Measurements from ENCODE around the gene DCBLD2. TPM values are rescaled to one million over a fixed set of nuclear protein-coding genes. Genes with fewer than 3 reads are reported as not detected.

DCBLD2 gene
- total and polyA plus RNA-seq, 2 donors (not counting 3 experiments of a cell fraction or from before 2014, with no cell fraction given) = 28.7 to 77.3 TPM

DNA sequence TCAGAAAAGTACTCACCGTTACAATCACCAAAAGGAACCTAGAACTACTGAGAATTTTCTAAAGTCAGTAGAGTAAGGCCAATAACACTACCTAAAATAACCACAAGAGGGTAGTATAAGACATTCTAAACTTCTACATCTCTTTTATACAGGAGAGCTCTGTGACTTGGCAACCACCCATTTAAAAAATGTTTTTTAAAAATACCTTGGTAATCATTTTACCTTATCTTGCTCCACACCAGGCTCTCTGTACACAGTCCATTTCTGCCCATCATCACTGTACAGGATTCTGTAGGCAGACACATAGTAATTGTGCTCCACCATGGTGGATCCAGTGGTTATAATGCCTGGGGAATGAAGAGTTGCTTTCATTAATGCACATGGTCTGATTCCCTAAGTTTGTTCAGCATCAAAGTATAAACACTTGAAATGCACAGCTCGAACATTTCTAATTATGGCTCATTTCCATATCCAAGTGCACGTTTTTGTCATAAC, 83.9 kb downstream of the DCBLD2 start:
- DNase-seq (ENCODE audit: low read depth, low spot score) (peak; percentile 66), FAIRE-seq (peak; percentile 60)
- Histone ChIP-seq H3K4me2 (ENCODE audit: insufficient read depth, low read length) (no peak overlapping the region), H3K27me3 (ENCODE audit: control insufficient read depth in 2 of 2, insufficient read depth in 2 of 2, low read length in 2 of 2) (no peaks in the 10 kb centered on the region), H3K9ac (replicated peaks; ENCODE audit: extremely low read depth, insufficient read depth, low read length) (no peak overlapping the region), H2AFZ (ENCODE audit: low read depth, low read length) (no peak overlapping the region), H3K36me3 (ENCODE audit: control insufficient read depth in 2 of 2, extremely low read depth in 1 of 2, insufficient read depth in 2 of 2, low read length in 2 of 2) (peaks cover 5 to 21% of the 10 kb centered on the region in 2 experiments), H3K9me3 (replicated peaks; ENCODE audit: control insufficient read depth, insufficient read depth, low read length) (no peaks in the 10 kb centered on the region), H3K9me1 (replicated peaks; ENCODE audit: control insufficient read depth, extremely low read depth, insufficient read depth, low read length) (no peaks in the 10 kb centered on the region), H3K79me2 (ENCODE audit: control insufficient read depth, insufficient read depth, low read length) (no peaks in the 10 kb centered on the region), H3K4me1 (ENCODE audit: control insufficient read depth, extremely low read depth, insufficient read depth, low read length) (peaks cover 8% of the 10 kb centered on the region), H3K4me3 (replicated peaks in 1 of 3; ENCODE audit: insufficient read depth in 1 of 3, low read depth in 1 of 3, low read length in 3 of 3) (no peak overlapping the region), H3K27ac (ENCODE audit: insufficient read depth, low read depth, low read length) (peak overlapping the region; percentile 34), H4K20me1 (replicated peaks; ENCODE audit: control insufficient read depth, extremely low read depth, insufficient read depth, low read length) (no peaks in the 10 kb centered on the region)
- TF ChIP-seq POLR2AphosphoS5 (IDR thresholded peaks at IDR 0.05; ENCODE audit: insufficient read depth, low read depth, low read length) = no peak
- TF ChIP-seq POLR2A (IDR thresholded peaks at IDR 0.05; ENCODE audit: low read depth, low read length) = no peak
- no peak for TF ChIP-seq JUN (IDR thresholded peaks at IDR 0.05; ENCODE audit: borderline replicate concordance, insufficient read depth, insufficient read length, low read depth)
- TF ChIP-seq CTCF (IDR thresholded peaks at IDR 0.05; ENCODE audit: extremely low read depth in 1 of 2, insufficient read depth in 1 of 2, low read depth in 1 of 2, low read length in 2 of 2) = peak; percentile 27 to 34
- no TSS peak for BruUV-seq (replicated peaks)
- CTCF ChIA-PET = interaction anchor here (0.5 to 7.5 kb wide), 45 partner anchors 9 to 990 kb away, joined by 3 to 361 read pairs (median 5); partner anchors contain the start of genes COL8A1, CPOX and DCBLD2
- POLR2A ChIA-PET = interaction anchor here (1.3 kb wide), 1 partner anchor 176 kb away, joined by 7 read pairs; no protein-coding TSS in a partner anchor
- dilution Hi-C loops (cut with MboI; ENCODE audit: extremely low pct_ligation_motif_present, low sequenced_read_pairs) (loop anchor here (25.0 kb wide), 1 partner anchor 205 kb away; no protein-coding TSS in a partner anchor), intact Hi-C loops (cut with micrococcal nuclease) (loop anchor here (1.0 to 5.0 kb wide), 5 partner anchors 84 to 936 kb away; partner anchors contain the start of genes CLDND1 and DCBLD2)
